HG03432 (cell line): ENCODE data around the gene PABPC4L.
"Not testable (repeated sequence)": the region's sequence is repeated elsewhere in the genome, so short reads cannot be mapped to it uniquely, and the experiment has no call there.

Source experiments
- ATAC-seq: cut with Tn5 transposase; IDR thresholded peaks from one replicate; pipeline ENCODE4 v1.9.1; 2021; ENCODE audit warnings: mild to moderate bottlenecking, moderate library complexity; ENCODE audit not compliant: unreplicated experiment

PABPC4L gene

DNA sequence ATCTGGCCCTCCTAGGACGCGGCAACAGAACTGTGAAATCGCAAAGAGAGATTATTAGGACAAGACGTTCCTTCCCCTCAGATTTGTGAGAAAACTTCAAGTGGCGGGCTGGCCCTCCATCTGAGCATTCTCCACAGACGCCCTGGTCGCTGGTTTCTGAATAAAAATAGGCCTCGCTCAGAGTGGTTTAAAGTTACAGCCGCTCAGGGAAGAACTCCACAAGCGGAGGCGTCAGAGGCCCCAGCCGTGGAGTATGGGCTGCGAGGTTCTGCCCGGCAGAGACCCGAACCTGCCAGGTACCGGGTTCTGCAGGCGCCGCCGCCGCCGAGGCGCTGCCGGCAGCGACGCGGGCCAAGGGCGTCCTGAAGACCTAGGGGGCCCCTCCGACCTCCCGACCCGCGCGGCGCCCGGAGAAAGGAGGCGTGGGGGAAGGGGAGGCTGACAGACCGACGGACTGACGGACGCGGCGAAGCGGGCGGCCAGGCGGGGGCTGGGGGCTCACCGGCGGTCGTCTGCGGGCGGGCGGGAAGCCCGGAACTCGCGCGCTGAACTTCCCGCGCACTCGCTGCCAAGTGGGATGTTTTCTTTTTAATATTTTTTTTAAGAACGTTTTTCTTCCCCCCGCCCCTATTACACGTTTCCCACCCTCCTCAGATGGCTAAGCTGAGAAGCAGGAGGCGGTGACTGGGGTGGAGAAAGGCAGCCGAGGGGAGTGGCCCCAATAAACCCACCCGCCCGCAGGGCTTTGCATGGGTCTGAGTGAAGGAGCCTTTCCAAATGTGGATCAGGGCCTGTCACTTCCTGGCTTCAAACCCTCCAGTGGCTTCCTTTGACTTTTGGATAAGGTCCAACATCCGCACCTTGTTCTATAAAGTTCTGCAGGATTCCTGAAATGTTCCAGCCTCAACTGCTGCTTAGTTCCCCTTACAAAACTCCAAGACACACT lies at the start of gene PABPC4L:
Gene PABPC4L (minus strand): TSS at position 574 of the 946 bp plus-strand sequence. CDS start 770 bp downstream, outside the sequence.
- no peak for ATAC-seq

DNA sequence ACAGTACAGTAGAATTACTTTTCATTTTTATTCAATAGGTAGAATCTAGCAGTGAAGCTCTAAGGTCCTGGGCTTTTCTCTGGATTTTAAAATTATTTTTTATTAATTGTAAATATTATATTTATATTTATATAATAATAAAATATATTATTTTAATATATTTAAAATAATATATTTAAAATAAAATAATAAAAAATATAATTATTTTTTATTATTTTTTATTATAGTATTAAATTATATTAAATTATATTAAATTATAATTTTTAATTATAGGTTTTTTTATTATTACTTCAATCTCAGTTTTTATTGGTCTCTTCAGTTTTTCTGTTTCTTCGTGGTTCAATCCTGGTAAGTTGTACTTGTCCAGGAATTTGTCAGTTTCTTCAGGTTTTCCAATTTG lies 49.7 kb upstream of the PABPC4L start:
- no peak for ATAC-seq

DNA sequence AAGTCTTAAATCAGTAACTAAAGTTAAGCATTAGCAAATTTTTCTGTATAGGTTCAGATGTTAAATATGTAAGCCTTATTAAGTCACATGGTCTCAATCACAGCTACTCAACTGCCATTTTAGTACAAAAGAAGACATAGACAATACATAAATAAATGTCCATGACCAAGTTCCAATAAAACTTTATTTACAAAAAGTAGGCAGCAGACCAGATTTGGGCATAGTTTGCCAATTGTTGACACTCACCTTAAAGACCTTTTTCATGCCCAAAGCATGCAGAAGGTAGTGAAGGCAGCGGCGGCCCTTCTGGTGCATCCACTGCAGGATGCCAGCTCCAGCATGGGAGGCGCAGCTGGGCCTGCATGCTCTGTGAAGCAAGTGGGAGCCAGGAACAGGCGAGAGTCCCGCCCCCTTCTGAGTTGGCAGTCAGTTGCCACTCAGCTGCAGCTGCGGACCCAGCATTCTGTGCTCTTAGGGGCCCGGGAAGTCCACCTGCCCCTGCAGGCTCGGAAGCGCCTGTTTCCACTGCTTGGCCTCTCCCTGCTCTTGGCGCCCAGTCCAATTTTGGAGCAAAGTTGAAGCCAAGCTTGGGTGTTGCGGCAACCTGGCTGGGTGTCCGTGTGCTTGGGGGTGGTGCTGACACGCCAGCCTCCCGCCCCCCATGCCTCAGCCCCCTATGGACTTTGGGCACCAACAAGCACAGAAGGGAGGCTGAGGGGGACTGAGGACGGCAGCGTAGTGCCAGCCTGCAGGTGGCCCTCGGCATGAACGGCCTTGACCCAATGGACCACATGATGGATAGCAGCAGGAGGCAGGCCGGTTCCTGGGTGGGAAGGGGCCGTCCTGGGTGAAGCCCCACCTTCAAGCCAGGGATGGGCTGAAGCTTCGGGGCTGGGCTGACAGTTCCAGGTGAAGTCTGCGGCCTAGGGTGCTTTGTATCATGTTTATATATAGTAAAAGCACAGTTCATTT lies 42.4 kb upstream of the PABPC4L start:
- no peak for ATAC-seq

DNA sequence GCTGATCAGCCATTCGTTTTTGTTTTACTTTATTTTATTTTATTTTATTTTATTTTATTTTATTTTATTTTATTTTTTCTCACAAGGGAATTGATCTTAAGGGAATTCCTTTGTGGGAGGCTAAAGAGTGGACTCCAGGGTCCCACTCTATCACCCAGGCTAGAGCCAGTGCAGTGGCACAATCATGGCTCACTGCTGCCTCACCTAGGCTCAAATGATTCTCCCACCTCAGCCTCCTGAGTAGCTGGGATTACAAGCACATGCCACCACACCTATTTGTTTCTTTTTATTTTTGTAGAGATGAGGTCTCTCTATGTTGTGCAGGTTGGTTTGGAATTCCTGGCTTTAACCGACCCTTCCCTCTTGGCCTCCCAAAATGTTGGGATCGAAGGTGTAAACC lies 17.5 kb upstream of the PABPC4L start:
- no peak for ATAC-seq

DNA sequence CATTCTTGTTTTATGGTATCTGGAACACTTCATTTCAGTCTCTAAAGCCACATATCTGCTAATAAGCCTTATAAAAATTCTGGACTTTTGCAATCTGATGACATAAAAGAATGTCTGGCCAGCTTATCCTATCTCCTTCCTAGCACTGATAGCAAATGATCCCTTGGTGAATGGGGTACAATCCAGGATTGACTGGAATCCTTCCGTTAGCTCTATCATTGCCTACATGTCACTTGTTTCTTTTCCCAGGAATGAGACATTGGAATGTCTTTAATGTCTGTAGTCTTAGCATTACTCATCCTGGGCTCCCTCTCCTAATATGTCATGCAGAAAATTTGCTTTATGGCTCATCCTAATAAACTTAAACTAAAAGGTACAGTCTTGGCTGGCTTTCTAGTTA lies 14.8 kb upstream of the PABPC4L start:
- ATAC-seq: no peak

DNA sequence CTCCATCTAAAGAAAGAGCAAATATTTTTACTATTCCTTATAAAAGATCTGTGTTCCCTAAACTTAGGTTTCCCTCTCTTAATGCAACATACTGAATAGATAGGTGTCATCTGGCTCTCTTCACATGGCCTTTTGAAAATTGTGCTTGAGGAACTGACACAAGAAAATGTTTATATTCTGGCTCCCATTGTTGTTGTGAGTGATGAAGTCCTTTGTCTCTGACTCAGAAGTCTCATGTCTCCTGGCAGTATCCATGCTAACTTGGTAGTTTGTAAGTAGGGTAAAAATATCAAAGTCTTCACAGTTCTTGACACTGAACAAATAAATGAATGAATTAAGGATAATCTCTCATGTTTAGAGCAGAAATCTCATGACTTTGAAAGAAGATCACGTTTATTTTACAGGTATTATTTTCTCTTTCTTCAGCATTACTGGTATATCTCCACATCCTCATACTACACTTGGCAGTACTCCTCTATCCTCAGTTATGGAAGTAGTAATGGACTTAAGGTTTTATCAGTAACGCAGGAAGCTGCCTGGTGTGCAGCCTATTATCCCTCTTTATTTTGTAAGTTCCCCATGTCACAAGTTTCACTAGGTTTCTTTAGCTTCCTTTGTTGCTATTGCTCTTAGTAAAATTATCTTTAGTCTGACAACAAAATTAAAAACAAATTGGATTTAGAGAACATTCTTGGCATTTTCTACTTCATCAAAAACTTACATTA lies 14.2 kb upstream of the PABPC4L start:
- ATAC-seq: no peak

DNA sequence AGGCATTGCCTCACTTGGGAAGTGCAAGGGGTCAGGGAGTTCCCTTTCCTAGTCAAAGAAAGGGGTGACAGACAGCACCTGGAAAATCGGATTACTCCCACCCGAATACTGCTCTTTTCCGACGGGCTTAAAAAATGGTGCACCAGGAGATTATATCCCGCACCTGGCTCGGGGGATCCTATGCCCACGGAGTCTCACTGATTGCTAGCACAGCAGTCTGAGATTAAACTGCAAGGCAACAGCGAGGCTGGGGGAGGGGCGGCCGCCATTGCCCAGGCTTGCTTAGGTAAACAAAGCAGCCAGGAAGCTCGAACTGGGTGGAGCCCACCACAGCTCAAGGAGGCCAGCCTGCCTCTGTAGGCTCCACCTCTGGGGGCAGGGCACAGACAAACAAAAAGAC lies 6.4 kb upstream of the PABPC4L start:
- not testable (repeated sequence) for ATAC-seq

DNA sequence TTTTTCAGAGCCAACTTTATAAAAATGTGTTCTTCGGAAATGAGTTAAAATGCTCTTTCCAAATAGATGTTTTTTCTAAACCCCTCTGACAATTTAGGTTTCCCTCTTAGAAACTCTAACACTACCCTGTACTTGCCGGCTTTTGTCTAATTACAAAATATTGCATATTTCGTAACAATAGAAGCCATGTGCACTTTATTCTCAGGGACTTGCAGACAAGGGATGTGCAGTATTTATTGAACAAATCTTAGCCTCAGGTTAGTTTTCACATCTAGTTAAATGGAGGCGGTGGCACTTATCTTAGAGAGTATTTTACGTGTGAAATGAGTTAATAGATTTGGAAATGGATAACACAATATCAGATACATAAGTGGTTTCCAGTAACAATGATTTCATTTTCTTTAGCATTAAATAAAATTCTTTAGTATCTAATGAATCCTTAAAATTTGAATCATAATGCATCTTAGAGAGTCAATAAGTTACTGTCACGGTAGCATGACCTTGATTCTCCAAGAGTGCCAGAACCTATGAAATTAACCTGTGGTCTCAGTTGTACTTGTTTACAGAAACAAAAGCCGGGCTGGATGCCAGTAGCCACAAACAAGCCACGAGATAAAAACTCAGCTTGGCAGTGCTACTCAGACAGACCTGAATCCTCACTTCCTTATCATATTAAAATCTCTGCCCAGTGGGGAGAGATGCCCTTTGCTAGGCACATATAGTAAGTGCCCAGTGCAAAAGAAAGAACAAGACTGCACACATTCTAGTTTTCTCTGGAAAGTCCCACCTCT lies 772 bp upstream of the PABPC4L start:
- ATAC-seq: no peak

DNA sequence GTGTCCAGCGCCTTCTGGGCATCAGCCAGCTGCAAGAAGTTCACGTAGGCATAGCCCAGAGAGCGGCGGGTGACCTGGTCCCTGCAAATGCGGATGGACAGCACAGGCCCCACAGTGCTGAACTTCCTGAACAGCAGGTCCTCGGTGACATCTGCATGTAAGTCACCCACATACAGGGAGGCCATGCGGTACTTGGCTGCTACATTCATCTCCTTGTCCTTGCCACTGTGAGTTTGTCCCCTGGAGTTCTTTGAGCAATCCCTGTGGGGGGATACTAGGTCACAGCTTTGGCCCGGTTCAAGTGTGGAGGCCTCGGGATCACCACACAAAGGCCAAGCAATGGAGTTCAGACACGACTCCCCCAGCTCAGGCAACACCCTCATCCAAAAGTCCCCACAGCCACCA lies 776 bp downstream of the PABPC4L start:
- no peak for ATAC-seq

DNA sequence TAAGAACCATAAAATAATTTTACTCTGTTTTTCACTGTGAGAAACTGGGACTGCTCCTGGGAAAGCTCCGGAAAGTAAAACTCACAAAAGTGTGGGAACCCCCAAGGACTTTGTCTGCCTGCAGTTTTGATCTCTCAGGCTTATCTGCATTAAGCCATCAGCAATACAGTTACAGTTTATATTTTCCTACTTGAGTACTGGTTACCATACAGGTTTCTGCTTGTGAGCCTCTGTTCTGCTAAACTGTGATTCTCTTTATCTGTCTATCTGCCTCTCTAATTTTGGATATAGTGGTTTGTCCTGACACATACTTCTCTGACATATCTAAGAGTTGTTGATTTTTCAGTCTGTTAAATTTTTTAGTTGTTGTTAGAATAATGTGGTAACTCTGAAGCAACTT lies 11.6 kb downstream of the PABPC4L start:
- no peak for ATAC-seq

DNA sequence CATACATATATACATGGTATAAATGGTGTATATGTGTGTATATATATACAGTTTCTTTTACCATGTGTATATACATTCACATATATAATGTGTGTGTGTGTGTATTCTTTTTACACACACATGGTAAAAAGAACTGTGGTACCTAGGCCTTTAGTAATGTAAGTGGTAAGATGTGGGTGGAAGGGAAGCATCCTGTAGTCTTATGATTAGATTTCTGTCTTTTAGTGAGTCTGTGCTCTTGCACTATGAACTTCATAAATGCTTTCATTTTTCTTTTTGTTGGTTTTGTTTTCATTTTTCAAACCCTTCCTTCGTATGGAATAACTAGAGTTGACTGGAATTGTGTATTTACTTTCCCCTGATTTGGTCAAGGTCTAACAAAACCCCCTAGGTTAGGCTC lies 12.1 kb downstream of the PABPC4L start:
- no peak for ATAC-seq

DNA sequence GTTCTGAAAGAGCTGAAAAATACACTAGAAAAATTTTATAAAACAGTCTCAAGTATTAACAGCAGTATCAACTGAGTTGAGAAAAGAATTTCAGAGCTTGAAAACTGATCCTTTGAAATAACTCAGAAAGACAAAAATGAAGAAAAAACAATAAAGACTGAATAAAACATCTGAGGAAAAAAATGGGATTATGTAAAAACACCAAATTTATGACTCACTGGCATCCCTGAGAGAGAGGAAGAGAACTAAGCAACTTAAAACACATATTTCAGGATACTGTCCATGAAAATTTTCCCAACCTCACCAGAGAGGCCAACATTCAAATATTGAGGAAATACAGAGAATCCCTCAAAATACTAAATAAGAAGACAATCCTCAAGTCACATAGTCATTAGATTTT lies 22.9 kb downstream of the PABPC4L start:
- no peak for ATAC-seq

DNA sequence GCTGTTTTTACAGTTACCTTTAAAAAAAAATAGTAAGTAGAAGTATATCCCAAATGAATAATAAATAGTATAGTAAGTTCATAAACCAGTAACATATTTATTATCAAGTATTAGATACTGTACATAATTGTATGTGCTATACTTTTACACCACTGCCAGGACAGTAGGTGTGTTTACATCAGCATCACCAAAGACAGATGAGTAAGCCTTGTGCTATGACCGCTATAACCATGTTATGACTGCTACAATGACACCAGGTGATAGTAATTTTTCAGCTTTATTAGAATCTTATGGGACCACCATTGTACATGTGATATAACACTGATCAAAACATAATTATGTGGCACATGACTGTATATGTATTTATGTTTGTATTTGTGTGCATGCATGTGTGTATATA lies 27.3 kb downstream of the PABPC4L start:
- ATAC-seq: no peak

DNA sequence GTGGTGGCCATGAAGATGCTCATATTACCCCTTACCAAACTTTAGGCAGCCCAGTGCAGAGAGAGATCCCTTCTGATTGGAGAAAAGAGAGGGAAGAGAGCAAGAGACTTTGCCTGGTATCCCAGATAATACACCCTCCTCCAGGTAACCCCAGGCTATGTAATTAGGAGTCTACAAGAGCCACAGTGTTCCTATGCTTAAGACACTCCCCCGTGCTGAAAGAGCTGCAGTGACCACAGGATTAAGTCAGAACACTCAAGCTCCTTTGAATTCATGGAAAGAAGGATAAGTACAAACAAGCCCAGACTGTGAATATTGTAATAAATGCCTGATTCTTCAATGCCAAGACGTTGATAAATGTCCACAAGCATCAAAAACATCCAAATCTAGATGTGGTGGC lies 41.4 kb downstream of the PABPC4L start:
- no peak for ATAC-seq

DNA sequence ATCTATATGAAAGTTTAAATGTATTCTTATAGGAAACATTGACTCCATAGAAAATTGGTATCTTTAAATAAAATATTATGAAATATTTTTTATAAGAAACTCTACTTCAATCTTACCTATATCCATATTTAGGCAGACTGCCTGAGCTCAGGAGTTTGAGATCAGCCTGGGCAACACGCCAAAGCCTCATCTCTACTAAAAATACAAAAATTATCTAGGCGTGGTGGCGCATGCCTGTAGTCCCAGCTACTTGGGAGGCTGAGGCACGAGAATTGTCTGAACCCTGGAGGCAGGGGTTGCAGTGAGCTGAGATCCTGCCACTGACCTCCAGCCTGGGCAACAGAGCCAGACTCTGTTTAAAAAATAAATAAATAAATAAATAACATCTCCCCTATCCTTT lies 47.5 kb downstream of the PABPC4L start:
- ATAC-seq: no peak

DNA sequence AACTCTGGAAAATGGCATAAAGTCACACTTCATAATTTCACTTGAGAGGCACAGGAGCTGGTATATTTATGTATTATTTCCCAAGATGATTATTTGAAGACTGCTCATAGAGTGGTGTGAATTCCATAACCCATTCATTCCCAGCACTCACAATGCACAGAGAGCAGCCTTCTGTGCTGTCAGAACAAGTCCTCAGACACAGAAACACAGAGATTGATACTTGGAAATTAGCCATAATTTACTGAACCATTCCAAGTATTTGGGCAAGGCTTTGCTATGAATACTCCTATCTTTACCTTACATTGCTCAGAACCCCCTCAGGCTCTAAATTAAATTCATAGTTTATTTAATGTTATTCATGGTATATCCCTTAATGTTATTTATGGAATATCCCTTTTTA lies 53.6 kb downstream of the PABPC4L start:
- no peak for ATAC-seq
